Measurements from ENCODE around the gene CENPH.
"Not testable (repeated sequence)": the region's sequence is repeated elsewhere in the genome, so short reads cannot be mapped to it uniquely, and the experiment has no call there.

The CENPH gene

GRCh38 chr5:69202497-69202896 is 13.1 kb downstream of the CENPH start:
- no peak for DNase-seq
- in situ Hi-C loops (cut with HindIII; ENCODE audit: low pct_ligation_motif_present, low pct_unique_long_range_greater_than_20kb, low sequenced_read_pairs), result no loop called here

DNA sequence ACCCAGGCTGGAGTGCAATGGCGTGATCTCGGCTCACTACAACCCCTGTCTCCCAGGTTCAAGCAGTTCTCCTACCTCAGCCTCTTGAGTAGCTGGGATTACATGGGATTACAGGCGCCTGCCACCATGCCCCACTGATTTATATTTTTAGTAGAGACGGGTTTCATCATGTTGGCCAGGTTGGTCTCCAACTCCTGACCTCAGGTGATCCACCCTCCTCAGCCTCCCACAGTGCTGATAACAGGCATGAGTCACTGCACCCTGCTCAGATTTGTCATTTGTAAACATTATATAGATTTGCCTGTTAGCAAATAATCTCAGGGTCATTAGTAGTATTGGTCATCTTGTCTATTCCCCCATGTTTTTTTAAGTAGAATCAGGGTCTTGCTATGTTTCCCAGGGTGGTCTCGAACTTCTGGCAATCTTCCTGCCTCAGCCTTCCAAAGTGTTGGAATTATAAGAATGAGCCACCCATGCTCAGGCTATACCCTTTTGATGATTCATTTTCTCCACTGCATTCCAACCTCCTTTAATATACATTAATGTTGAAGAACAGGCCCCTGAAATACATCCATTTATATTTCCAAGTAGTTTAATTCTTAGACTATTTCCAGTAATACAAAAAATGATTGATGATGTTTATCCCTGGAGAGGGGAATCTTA is 17.3 kb downstream of the CENPH start:
- in situ Hi-C loops (cut with HindIII; ENCODE audit: low pct_ligation_motif_present, low pct_unique_long_range_greater_than_20kb, low sequenced_read_pairs), result no loop called here
- DNase-seq, result no peak

DNA sequence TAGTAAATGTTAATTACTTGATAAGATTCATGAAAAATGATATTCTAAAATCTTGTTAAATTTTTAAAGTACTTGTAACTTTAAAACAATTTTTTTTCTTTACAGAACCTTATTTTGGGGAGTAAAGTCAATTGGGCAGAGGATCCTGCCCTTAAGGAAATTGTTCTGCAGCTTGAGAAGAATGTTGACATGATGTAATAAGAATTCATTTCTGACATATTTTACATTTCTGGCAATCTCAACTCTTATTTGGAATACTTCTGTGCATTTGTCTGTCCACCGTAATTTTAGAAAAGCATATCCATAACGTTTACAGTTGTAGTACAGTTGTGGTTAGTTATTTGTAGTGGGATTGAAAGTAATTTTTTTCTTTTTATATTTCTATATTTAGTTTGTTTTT is 20.2 kb downstream of the CENPH start:
- in situ Hi-C loops (cut with HindIII; ENCODE audit: low pct_ligation_motif_present, low pct_unique_long_range_greater_than_20kb, low sequenced_read_pairs), result no loop called here
- DNase-seq, result no peak

GRCh38 chr5:69211200-69211599 is 21.8 kb downstream of the CENPH start:
- DNase-seq, result no peak
- in situ Hi-C loops (cut with HindIII; ENCODE audit: low pct_ligation_motif_present, low pct_unique_long_range_greater_than_20kb, low sequenced_read_pairs), result no loop called here

DNA sequence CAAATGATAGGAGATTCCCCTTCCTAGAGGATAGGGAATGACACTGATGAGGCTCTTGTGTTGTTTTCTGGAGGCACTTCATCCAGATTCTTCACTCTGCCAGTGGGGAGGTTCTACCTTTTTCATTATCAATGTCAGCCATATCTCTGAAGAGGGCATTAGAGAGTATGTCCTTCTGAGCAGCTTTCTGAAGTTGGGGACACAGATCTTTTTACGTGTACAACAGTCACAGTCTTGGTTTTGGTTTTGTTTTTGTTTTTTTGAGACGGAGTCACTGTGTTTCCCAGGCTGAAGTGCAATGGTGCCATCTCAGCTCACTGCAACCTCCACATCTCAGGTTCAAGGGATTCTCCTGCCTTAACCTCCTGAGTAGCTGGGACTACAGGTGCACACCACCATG is 22.6 kb downstream of the CENPH start:
- in situ Hi-C loops (cut with HindIII; ENCODE audit: low pct_ligation_motif_present, low pct_unique_long_range_greater_than_20kb, low sequenced_read_pairs), result no loop called here
- no peak for DNase-seq

GRCh38 chr5:69213513-69214215 is 24.3 kb downstream of the CENPH start:
- in situ Hi-C loops (cut with HindIII; ENCODE audit: low pct_ligation_motif_present, low pct_unique_long_range_greater_than_20kb, low sequenced_read_pairs), result no loop called here
- no peak for DNase-seq

- in situ Hi-C loops (cut with HindIII; ENCODE audit: low pct_ligation_motif_present, low pct_unique_long_range_greater_than_20kb, low sequenced_read_pairs), result no loop called here
- no peak for DNase-seq
Observed at GRCh38 chr5:69217151-69217511, 27.7 kb downstream of the CENPH start.

DNA sequence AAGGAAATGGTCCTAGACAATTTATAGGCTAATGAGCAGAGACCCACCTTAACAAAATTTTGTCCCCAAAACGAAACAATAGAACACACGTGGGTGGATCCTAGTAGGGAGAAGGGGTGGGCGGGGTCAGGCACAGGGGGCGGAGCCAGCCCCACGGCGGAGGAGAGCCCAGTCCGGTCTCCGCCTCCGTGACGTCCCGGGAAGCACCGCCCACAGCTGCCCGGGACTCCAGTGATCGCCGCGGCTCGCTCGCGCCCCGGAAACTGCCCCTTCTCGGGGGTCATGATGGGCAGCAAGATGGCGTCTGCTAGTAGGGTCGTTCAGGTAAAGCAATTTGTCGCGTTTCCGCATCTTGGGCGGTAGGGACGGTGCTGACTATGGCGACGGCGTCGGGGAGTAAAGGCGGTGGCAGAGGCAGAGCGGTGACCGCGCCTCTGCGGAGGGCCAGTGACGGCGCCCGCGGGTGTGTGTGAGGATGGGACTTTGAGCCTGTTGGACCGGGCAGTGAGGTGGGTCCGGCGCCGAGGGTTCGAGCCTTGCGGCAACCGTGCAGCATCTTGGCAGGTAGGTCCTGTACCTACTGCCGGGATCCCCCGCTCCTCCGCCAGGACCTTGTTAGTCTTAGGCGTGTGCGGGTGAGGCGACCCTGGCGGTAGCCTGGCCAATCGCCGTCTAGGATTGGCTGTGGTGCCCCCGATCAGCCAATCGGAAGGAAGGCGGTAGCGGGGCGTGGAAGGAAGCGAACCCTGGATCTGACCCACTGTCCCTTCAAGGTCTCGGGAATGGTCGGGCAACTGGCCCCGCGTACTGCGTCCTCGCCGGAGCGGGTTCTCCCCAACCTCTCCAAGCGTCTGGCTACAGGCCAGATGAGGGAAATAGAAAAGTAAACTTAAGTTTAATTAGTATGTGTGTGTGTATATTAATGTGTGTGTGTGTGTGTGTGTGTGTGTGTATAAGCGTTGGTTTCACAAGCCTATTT is 28.5 kb downstream of the CENPH start:
- in situ Hi-C loops (cut with HindIII; ENCODE audit: low pct_ligation_motif_present, low pct_unique_long_range_greater_than_20kb, low sequenced_read_pairs), result no loop called here

GRCh38 chr5:69219939-69220338 is 30.6 kb downstream of the CENPH start:
- in situ Hi-C loops (cut with HindIII; ENCODE audit: low pct_ligation_motif_present, low pct_unique_long_range_greater_than_20kb, low sequenced_read_pairs), result no loop called here
- DNase-seq, result no peak

More for the DNA sequence above, 28.5 kb downstream of the CENPH start:
- peak; percentile 90 for DNase-seq

DNA sequence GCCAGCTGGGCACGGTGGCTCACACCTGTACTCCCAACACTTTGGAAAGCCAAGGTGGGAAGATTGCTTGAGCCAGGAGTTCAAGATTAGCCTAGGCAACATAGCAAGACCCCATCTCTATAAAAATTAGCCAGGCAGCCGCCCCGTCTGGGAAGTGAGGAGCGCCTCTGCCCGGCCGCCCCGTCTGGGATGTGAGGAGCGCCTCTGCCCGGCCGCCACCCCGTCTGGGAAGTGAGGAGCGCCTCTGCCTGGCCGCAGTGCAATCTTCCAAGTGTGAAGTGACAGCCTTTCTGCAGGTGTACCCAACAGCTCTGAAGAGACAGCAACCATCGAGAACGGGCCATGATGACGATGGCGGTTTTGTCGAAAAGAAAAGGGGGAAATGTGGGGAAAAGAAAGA is 31.0 kb downstream of the CENPH start:
- in situ Hi-C loops (cut with HindIII; ENCODE audit: low pct_ligation_motif_present, low pct_unique_long_range_greater_than_20kb, low sequenced_read_pairs); DNase-seq: not testable (repeated sequence)

DNA sequence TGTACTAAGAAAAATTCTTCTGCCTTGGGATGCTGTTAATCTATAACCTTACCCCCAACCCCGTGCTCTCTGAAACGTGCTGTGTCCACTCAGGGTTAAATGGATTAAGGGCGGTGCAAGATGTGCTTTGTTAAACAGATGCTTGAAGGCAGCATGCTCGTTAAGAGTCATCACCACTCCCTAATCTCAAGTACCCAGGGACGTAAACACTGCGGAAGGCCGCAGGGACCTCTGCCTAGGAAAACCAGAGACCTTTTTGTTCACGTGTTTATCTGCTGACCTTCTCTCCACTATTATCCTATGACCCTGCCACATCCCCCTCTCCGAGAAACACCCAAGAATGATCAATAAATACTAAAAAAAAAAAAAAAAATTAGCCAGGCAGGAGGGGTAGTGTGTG is 31.4 kb downstream of the CENPH start:
- DNase-seq; in situ Hi-C loops (cut with HindIII; ENCODE audit: low pct_ligation_motif_present, low pct_unique_long_range_greater_than_20kb, low sequenced_read_pairs): not testable (repeated sequence)

- DNase-seq, result no peak
- in situ Hi-C loops (cut with HindIII; ENCODE audit: low pct_ligation_motif_present, low pct_unique_long_range_greater_than_20kb, low sequenced_read_pairs), result no loop called here
Observed at GRCh38 chr5:69224520-69224919, 35.1 kb downstream of the CENPH start.

DNA sequence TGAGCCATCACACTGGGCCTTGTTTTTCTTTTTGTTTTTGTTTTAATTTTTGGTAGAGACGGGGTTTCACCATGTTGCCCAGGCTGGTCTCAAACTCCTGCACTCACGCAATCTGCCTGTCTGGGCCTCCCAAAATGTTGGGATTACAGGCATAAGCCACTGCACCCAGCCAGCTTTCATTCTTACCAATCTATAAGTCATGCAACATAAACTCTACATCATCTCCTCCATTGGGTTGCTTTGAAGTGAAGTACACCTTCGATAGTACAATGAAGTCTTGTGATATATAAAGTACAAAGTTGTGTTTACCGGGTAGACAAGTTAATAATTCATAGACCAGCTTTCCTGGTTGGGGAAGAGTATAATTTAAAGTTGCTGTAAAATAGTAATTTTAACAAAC is 36.5 kb downstream of the CENPH start:
- in situ Hi-C loops (cut with HindIII; ENCODE audit: low pct_ligation_motif_present, low pct_unique_long_range_greater_than_20kb, low sequenced_read_pairs), result no loop called here

DNA sequence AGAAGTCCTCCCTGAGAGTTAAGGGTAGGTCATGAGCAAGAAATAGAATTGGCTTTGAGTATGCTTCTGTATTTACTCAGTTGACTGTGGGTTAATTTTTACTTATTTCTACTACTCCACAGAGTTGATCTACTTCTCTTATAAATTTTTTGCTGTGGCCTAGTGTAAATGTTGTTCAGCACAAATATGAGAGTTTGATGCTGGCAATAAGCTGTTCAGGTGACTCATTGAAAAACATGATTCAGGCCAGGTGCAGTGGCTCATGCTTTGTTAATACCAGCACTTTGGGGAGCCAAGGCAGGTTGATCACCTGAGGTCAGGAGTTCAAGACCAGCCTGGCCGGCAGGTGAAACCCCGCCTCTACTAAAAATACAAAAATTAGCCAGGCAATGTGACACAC is 40.8 kb downstream of the CENPH start:
- in situ Hi-C loops (cut with HindIII; ENCODE audit: low pct_ligation_motif_present, low pct_unique_long_range_greater_than_20kb, low sequenced_read_pairs), result no loop called here

More for the DNA sequence above, 36.5 kb downstream of the CENPH start:
- DNase-seq, result no peak

GRCh38 chr5:69231281-69231680 is 41.9 kb downstream of the CENPH start:
- in situ Hi-C loops (cut with HindIII; ENCODE audit: low pct_ligation_motif_present, low pct_unique_long_range_greater_than_20kb, low sequenced_read_pairs), result no loop called here

More for the DNA sequence above, 40.8 kb downstream of the CENPH start:
- DNase-seq, result peak; percentile 33

DNA sequence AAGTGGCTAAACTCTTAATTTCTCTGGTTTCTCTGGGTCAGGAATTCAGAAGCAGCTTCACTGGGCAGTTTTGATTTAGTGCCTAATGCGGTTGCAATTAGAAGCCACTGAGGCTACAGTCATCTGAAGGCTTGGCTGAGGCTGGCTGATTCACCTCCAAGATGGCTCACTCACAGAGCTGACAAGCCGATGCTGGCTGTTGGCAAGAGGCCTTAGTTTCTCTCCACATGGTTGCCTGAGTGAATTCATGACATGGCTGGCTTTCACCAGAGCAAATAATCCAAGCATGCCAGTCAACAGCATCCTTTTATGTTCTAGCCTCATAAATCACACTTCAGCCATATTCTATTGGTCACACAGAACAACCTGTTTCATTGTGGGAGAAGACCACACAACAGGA is 42.5 kb downstream of the CENPH start:
- in situ Hi-C loops (cut with HindIII; ENCODE audit: low pct_ligation_motif_present, low pct_unique_long_range_greater_than_20kb, low sequenced_read_pairs), result no loop called here
- DNase-seq, result peak; percentile 97

More at GRCh38 chr5:69231281-69231680, 41.9 kb downstream of the CENPH start:
- DNase-seq, result no peak

DNA sequence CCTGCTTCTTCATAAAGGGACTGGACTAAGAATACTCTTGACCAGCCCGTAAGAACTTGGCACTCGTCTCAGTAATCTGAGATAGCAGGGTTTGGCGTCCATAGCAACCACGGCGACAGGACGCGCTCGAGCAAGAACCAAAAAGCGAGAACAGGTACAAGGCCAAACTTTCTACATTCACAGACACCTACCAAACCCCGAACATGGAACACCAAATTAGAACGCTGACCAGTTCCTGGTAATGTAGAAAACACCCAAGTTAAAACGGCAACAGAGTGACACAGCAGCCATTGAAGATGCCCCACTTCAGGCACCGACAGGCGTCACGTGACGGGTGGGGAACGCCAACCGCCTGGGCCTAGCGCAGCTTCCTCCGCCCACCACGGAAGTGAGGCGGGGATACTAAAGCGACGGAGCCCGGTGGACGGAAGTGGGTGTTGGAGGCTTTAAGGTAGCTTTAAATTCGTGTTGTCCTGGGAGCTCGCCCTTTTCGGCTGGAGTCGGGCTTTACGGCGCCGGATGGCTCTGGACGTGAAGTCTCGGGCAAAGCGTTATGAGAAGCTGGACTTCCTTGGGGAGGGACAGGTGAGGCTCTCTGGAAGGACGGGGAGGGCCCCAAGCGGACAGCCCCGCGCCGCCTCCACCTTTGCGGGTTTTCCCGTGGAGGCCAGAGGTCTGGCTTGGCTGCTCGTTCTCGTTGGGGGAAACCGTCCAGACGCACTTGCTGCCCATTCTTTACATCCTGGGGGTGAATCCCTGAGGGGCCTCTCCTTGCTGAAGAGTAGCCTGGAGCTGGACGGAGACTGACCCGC is 45.3 kb downstream of the CENPH start, which contains the start of gene CDK7:
TSS of gene CDK7 (plus strand) at position 430 of the 812 bp plus-strand sequence. CDS start at position 520, 90 bp downstream.
- peak; percentile 90 for DNase-seq
- in situ Hi-C loops (cut with HindIII; ENCODE audit: low pct_ligation_motif_present, low pct_unique_long_range_greater_than_20kb, low sequenced_read_pairs), result no loop called here

DNA sequence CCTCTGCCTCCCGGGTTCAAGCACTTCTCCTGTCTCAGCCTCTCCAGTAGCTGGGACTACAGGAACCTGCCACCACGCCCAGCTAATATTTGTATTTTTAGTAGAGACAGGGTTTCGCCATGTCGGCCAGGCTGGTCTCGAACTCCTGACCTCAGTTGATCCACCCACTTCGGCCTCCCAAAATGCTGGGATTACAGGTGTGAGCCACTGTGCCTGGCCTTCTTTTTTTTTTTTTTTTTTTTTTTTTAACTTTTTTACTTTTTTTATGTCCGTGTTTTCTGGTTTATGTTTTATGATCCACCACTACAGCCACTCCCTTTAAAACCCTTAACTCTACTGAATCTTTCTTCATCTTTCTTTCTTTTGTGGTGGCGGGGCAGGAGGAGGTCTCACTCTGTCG is 47.4 kb downstream of the CENPH start:
- DNase-seq; in situ Hi-C loops (cut with HindIII; ENCODE audit: low pct_ligation_motif_present, low pct_unique_long_range_greater_than_20kb, low sequenced_read_pairs): not testable (repeated sequence)
